GM20000 (cell line): ENCODE measurements around the gene DDX52.

Experiments used
- DNase-seq: peaks from one replicate; pipeline ENCODE4 v3.0.0; 2012; ENCODE audit warnings: low spot score
- CTCF ChIP-seq: IDR thresholded peaks from 2 replicates; pipeline ENCODE4 v1.5.1; 2012; ENCODE audit warnings: mild to moderate bottlenecking, control low read depth; ENCODE audit errors: extremely low read depth, missing control alignments

The DDX52 gene

GRCh38 chr17:37574427-37574826, 68.8 kb downstream of the DDX52 start:
- DNase-seq: no peak
- no peak for TF ChIP-seq CTCF

GRCh38 chr17:37571674-37572073, 71.6 kb downstream of the DDX52 start:
- no peak for TF ChIP-seq CTCF
- no peak for DNase-seq

- DNase-seq: peak; percentile 48
- TF ChIP-seq CTCF: peak; percentile 6
Observed at GRCh38 chr17:37570527-37571093, 72.6 kb downstream of the DDX52 start.

GRCh38 chr17:37568350-37569053, 74.7 kb downstream of the DDX52 start:
- TF ChIP-seq CTCF: no peak
- DNase-seq: no peak

GRCh38 chr17:37567538-37567937, 75.7 kb downstream of the DDX52 start:
- DNase-seq: no peak
- no peak for TF ChIP-seq CTCF

GRCh38 chr17:37567137-37567536, 76.1 kb downstream of the DDX52 start:
- no peak for DNase-seq
- TF ChIP-seq CTCF: no peak

- no peak for TF ChIP-seq CTCF
- no peak for DNase-seq
Observed at GRCh38 chr17:37564252-37564651, 79.0 kb downstream of the DDX52 start.
